Pons (tissue), 1 donor: Measurements from ENCODE around the gene BAHCC1.

Experiments used
- DNase-seq: peaks from one replicate; pipeline ENCODE4 v3.0.0-alpha.2; 2016; ENCODE audit warnings: low spot score

The BAHCC1 gene

GRCh38 chr17:81443269-81443668 lies 48.0 kb downstream of the BAHCC1 start:
- DNase-seq: no peak

- no peak for DNase-seq
Observed at GRCh38 chr17:81444610-81445339, 49.5 kb downstream of the BAHCC1 start.

GRCh38 chr17:81445642-81446503 lies 50.6 kb downstream of the BAHCC1 start:
- DNase-seq: no peak

GRCh38 chr17:81447331-81447933 lies 52.2 kb downstream of the BAHCC1 start:
- DNase-seq: no peak

- no peak for DNase-seq
Observed at GRCh38 chr17:81448442-81448841, 53.2 kb downstream of the BAHCC1 start.

GRCh38 chr17:81448950-81449349 lies 53.7 kb downstream of the BAHCC1 start:
- DNase-seq: no peak

- DNase-seq: no peak
Observed at GRCh38 chr17:81449351-81449750, 54.1 kb downstream of the BAHCC1 start.

- no peak for DNase-seq
Observed at GRCh38 chr17:81451823-81452222, 56.6 kb downstream of the BAHCC1 start.

GRCh38 chr17:81452551-81452950 lies 57.3 kb downstream of the BAHCC1 start:
- DNase-seq: no peak

- DNase-seq: no peak
Observed at GRCh38 chr17:81453076-81453475, 57.8 kb downstream of the BAHCC1 start.

- no peak for DNase-seq
Observed at GRCh38 chr17:81453712-81454111, 58.5 kb downstream of the BAHCC1 start.

- no peak for DNase-seq
Observed at GRCh38 chr17:81454473-81454872, 59.2 kb downstream of the BAHCC1 start.

- DNase-seq: no peak
Observed at GRCh38 chr17:81455387-81455786, 60.1 kb downstream of the BAHCC1 start.

GRCh38 chr17:81456091-81456490 lies 60.8 kb downstream of the BAHCC1 start:
- no peak for DNase-seq

- no peak for DNase-seq
Observed at GRCh38 chr17:81456798-81457197, 61.5 kb downstream of the BAHCC1 start.

- DNase-seq: no peak
Observed at GRCh38 chr17:81457401-81457800, 62.1 kb downstream of the BAHCC1 start.

GRCh38 chr17:81457917-81458555 lies 62.8 kb downstream of the BAHCC1 start:
- no peak for DNase-seq

- no peak for DNase-seq
Observed at GRCh38 chr17:81458628-81459027, 63.4 kb downstream of the BAHCC1 start.

- no peak for DNase-seq
Observed at GRCh38 chr17:81459224-81459623, 64.0 kb downstream of the BAHCC1 start.

- DNase-seq: no peak
Observed at GRCh38 chr17:81459864-81460263, 64.6 kb downstream of the BAHCC1 start.

GRCh38 chr17:81460856-81461460 lies 65.7 kb downstream of the BAHCC1 start:
- no peak for DNase-seq
